ENCODE data around the gene SGCG.

DNA sequence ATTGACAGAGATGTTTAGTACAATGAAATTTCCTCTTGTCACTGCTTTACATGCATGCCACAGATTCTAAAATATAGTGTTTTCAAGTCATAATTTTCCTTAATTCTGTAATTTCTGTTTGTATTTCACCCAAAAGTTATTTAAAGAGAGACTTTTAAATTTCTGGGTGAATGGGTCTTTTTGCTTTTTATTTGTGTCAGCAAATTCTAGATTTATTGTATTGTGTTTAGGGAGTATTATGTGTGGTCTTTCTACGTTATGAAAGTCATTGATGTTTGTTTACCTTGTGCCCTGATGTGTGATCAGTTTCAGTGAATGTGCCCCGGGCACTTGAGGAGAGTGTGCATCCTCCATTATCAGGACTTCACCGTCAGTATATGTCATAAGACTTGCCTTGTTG, 92.7 kb downstream of the SGCG start:
- TF ChIP-seq, protein P1, sequence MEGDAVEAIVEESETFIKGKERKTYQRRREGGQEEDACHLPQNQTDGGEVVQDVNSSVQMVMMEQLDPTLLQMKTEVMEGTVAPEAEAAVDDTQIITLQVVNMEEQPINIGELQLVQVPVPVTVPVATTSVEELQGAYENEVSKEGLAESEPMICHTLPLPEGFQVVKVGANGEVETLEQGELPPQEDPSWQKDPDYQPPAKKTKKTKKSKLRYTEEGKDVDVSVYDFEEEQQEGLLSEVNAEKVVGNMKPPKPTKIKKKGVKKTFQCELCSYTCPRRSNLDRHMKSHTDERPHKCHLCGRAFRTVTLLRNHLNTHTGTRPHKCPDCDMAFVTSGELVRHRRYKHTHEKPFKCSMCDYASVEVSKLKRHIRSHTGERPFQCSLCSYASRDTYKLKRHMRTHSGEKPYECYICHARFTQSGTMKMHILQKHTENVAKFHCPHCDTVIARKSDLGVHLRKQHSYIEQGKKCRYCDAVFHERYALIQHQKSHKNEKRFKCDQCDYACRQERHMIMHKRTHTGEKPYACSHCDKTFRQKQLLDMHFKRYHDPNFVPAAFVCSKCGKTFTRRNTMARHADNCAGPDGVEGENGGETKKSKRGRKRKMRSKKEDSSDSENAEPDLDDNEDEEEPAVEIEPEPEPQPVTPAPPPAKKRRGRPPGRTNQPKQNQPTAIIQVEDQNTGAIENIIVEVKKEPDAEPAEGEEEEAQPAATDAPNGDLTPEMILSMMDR (IDR thresholded peaks at IDR 0.05): no peak
- TF ChIP-seq POLR2AphosphoS5 (IDR thresholded peaks at IDR 0.05) (no peak), POLR2A (IDR thresholded peaks at IDR 0.05) (no peak)

All from breast epithelium (tissue), 3 donors.